RWPE2 (cell line): Measurements from ENCODE around the gene NCOA6.
A peak's percentile ranks its signal among the peaks of the same experiment; 100 is the strongest.

Experiments
- ATAC-seq: fragments of 200-7000 bp; cut with Tn5 transposase; 3 replicates; pipeline ENCODE4 v1.9.1; 2021; ENCODE audit warnings: low read depth
- DNase-seq: peaks from one replicate; pipeline ENCODE4 v3.0.0-alpha.2; 2020; ENCODE audit warnings: low spot score
- H3K27ac ChIP-seq: fragments of 450-650 bp; 2 replicates; pipeline ENCODE4 v1.5.1; 2017; ENCODE audit warnings: mild to moderate bottlenecking; ENCODE audit not compliant: poor library complexity, severe bottlenecking
- H3K27me3 ChIP-seq: fragments of 250-450 bp; sonication (Bioruptor Pico); 2 replicates; pipeline ENCODE4 v1.5.1; 2021; ENCODE audit warnings: mild to moderate bottlenecking, moderate library complexity; ENCODE audit not compliant: insufficient read depth, poor library complexity, severe bottlenecking
- H3K36me3 ChIP-seq: fragments of 250-450 bp; sonication (Bioruptor Pico); 2 replicates; pipeline ENCODE4 v1.5.1; 2020; ENCODE audit warnings: low read depth, mild to moderate bottlenecking, moderate library complexity
- H3K4me1 ChIP-seq: fragments of 250-450 bp; sonication (Bioruptor Pico); 2 replicates; pipeline ENCODE4 v1.5.1; 2021; ENCODE audit warnings: mild to moderate bottlenecking, moderate library complexity; ENCODE audit not compliant: insufficient read depth, poor library complexity, severe bottlenecking
- H3K4me3 ChIP-seq: fragments of 250-450 bp; sonication (Bioruptor Pico); 2 replicates; pipeline ENCODE4 v1.5.1; 2021; ENCODE audit warnings: mild to moderate bottlenecking, moderate library complexity; ENCODE audit not compliant: severe bottlenecking
- H3K9me3 ChIP-seq: fragments of 250-450 bp; sonication (Bioruptor Pico); 2 replicates; pipeline ENCODE4 v1.5.1; 2021; ENCODE audit warnings: mild to moderate bottlenecking, moderate library complexity; ENCODE audit not compliant: severe bottlenecking
- TF ChIP-seq, protein P1 (sequence below): fragments of 450-650 bp; IDR thresholded peaks from one replicate; pipeline ENCODE4 v1.5.1; 2017; ENCODE audit warnings: mild to moderate bottlenecking, moderate library complexity; ENCODE audit not compliant: poor library complexity, severe bottlenecking

Gene NCOA6

DNA sequence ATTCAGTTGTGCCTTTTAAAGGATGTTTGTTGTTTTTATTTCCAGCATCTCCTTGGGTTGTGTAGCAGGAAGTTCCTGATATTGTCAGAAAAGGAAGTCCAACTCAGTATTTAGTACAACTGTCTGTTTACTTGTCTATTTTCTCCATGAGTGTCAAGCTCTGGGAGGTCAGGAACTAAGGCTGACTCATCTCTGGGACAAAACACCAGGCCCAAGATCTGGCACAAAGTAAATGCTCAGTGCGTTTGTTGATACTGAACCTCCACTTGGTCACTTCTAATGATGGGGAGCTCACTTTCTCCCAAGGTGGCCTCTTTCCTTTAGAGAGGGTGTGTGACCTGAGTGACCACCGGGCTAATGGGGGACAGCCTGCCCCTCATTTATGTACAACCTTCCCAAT, 136.0 kb downstream of the NCOA6 start:
- Histone ChIP-seq H3K36me3 (no peaks in the 10 kb centered on the region), H3K27me3 (no peaks in the 10 kb centered on the region), H3K27ac (no peak overlapping the region), H3K4me3 (no peak overlapping the region), H3K4me1 (peaks cover 10% of the 10 kb centered on the region), H3K9me3 (no peaks in the 10 kb centered on the region)
- DNase-seq, result no peak
- ATAC-seq, result no peak
- TF ChIP-seq, protein P1, sequence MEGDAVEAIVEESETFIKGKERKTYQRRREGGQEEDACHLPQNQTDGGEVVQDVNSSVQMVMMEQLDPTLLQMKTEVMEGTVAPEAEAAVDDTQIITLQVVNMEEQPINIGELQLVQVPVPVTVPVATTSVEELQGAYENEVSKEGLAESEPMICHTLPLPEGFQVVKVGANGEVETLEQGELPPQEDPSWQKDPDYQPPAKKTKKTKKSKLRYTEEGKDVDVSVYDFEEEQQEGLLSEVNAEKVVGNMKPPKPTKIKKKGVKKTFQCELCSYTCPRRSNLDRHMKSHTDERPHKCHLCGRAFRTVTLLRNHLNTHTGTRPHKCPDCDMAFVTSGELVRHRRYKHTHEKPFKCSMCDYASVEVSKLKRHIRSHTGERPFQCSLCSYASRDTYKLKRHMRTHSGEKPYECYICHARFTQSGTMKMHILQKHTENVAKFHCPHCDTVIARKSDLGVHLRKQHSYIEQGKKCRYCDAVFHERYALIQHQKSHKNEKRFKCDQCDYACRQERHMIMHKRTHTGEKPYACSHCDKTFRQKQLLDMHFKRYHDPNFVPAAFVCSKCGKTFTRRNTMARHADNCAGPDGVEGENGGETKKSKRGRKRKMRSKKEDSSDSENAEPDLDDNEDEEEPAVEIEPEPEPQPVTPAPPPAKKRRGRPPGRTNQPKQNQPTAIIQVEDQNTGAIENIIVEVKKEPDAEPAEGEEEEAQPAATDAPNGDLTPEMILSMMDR, result no peak

DNA sequence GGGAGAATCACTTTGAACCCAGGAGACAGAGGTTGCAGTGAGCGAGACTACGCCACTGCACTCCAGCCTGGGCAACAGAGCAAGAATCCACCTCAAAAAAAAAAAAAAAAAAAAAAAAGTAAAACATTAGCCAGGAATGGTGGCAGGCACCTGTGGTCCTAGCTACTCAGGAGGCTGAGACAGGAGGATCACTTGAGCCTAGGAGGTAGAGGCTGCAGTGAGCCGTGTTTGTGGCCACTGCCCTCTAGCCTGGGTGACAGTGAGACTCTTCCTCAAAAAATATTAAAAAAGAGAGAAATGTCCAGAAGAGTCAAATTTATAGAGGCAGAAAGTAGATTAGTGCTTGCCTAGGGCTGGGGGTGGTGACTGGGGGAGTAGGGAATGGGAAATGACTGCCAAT, 141.8 kb downstream of the NCOA6 start:
- H3K36me3 ChIP-seq, result no peaks in the 10 kb centered on the region
- H3K27me3 ChIP-seq, result no peaks in the 10 kb centered on the region
- DNase-seq (no peak), ATAC-seq (no peak)
- no peaks in the 10 kb centered on the region for H3K4me1 ChIP-seq
- no peaks in the 10 kb centered on the region for H3K9me3 ChIP-seq
- H3K27ac ChIP-seq, result no peak overlapping the region
- TF ChIP-seq, protein P1, result no peak
- no peak overlapping the region for H3K4me3 ChIP-seq

DNA sequence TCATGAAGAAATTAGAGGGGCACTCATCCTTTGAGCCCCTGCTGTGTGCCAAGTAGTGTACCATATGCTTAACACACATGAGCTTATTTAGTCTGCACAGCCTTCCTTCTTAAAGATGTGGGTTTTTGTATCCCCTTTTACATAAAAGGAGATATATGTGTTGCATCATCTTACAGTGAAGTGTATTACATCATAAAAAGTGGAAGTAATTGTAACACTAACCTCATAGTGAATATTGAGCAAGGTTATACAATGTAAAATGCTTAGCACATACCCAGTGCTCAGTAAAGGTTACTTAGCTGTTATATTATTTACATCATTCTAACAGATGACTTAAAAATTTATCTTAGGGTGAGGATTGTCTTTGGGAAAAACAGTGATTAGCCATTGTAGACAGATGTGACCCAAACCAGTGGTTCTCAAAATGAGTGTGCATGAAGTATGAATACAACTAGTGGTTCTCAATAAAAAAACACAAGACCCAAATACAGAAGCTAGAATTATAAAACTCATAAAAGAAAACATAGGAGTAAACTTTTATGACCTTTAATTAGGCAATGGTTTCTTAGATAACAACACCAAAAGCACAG, 144.8 kb downstream of the NCOA6 start:
- TF ChIP-seq, protein P1, result no peak
- DNase-seq (no peak), ATAC-seq (no peak)
- Histone ChIP-seq H3K27me3 (no peaks in the 10 kb centered on the region), H3K27ac (no peak overlapping the region), H3K9me3 (no peaks in the 10 kb centered on the region), H3K4me3 (no peak overlapping the region), H3K36me3 (no peaks in the 10 kb centered on the region), H3K4me1 (peaks cover 4% of the 10 kb centered on the region)

DNA sequence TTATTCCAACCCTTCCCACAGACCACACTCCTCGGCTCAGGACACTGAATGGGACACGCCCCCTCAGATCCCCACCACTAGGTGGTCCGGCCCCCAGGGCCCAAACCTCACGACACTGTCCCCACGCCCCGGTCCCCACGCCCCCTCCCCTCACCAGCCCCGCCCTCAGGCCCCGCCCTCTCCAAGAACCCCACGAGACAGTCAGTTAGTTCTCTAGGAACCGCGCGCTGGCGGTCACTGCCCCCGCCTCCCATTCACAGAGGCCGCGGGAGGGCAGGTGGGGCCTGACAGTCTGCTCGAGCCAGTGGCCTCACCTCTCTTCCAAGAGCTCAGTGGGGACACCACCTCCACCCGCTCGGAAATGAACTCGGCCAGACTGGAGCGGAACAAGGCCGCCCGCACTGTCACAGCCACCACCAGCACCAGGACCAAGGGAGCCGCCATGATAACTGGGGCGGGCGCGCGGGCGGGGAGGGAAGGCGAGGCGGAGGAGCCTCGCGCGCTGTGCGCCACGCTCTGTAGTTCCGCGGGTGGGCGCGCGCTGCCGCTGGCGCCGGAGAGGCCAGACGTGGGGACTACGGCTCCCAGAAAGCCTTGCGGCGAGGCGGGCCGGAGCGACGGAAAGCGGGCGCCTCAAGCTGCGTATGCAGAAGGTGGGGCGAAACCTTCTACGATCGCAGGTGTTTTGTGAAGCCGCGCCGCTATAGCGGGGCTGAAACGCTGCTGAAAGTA, 148.6 kb downstream of the NCOA6 start, which contains the start of gene PIGU:
Gene PIGU, minus strand, starts transcription at position 451 of the 732 bp plus-strand sequence. Its CDS starts 7 bp downstream, at position 444.
- Histone ChIP-seq H3K36me3 (no peaks in the 10 kb centered on the region), H3K9me3 (no peaks in the 10 kb centered on the region), H3K4me1 (peaks cover 8% of the 10 kb centered on the region), H3K27ac (peak within 1 kb of the TSS; percentile 29), H3K27me3 (no peaks in the 10 kb centered on the region), H3K4me3 (peak within 1 kb of the TSS; percentile 74)
- DNase-seq (peak; percentile 100), ATAC-seq (peak; percentile 96)
- TF ChIP-seq, protein P1, result peak; percentile 35
